ENCODE measurements around the gene NAT16. TPM values are rescaled to one million over a fixed set of nuclear protein-coding genes. Genes with fewer than 3 reads are reported as not detected.

Gene NAT16
- total and polyA plus RNA-seq, 2 of the 4 experiments (the other 2 are of a cell fraction): 0.05 TPM; not detected in 1

DNA sequence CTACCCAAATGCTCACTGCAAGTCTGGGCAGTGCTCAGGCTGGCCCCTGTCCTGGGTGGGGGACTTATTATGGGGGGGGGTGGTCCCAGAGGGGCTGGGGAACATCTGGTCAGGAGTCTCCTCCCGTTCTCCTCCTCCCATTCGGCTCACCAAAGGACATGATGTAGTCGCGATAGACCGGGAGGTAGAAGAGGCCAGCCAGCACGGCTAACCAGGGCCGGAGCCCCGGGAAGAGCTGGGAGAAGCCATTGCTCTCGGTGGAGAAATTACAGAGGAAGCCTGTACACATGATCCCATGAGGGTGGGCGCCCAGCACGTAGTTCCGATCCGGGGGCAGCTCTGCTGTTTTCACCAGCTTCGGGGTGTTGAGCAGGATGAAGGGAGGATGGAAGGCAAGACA, 18.4 kb upstream of the NAT16 start:
- no peak overlapping the region for H3K9ac ChIP-seq (ENCODE audit: low read depth, low read length)
- no peak overlapping the region for H2AK5ac ChIP-seq (ENCODE audit: low read depth, low read length)
- no peak overlapping the region for H3K4ac ChIP-seq (ENCODE audit: low read depth, low read length)
- H2BK15ac ChIP-seq (ENCODE audit: low read depth, low read length): no peak overlapping the region
- H3K18ac ChIP-seq (ENCODE audit: low read depth, low read length): no peak overlapping the region
- H3K79me1 ChIP-seq (ENCODE audit: low read depth in 1 of 2, low read length in 2 of 2): no peaks in the 10 kb centered on the region
- H3K9me1 ChIP-seq (ENCODE audit: insufficient read depth, low read length): no peaks in the 10 kb centered on the region; the same call in 1 of the 2 replicates
- no peak overlapping the region for H2AK9ac ChIP-seq (replicated peaks; ENCODE audit: low read depth, low read length, poor library complexity)
- no peak overlapping the region for H3K14ac ChIP-seq (replicated peaks; ENCODE audit: low read depth, low read length)
- no peak overlapping the region for H3K56ac ChIP-seq (ENCODE audit: extremely low read depth, insufficient read depth, low read length)
- no peak for DNase-seq
- no TSS peak for BruUV-seq (replicated peaks)
- H2AFZ ChIP-seq (replicated peaks; ENCODE audit: low read length, poor library complexity): no peak overlapping the region
- ChIA-PET POLR2A (ENCODE audit: unreplicated experiment) (no interaction called here), CTCF (no interaction called here)
- no peaks in the 10 kb centered on the region for H4K20me1 ChIP-seq (ENCODE audit: insufficient read depth, low read length)
- ATAC-seq (ENCODE audit: low read depth): no peak
- H3K4me3 ChIP-seq (ENCODE audit: insufficient read depth, low read depth, low read length): no peak overlapping the region
- dilution Hi-C loops (cut with HindIII; ENCODE audit: low sequenced_read_pairs, unreplicated experiment) (no loop called here), in situ Hi-C loops (cut with MboI; ENCODE audit: low sequenced_read_pairs) (no loop called here), intact Hi-C loops (cut with micrococcal nuclease) (no loop called here)
- H3K36me3 ChIP-seq (ENCODE audit: control insufficient read depth, insufficient read depth, low read length): no peaks in the 10 kb centered on the region
- no peak overlapping the region for H2BK20ac ChIP-seq (ENCODE audit: low read depth, low read length)
- no peak overlapping the region for H3K23ac ChIP-seq (ENCODE audit: low read depth, low read length)
- no peak for TF ChIP-seq NFE2L2 (IDR thresholded peaks at IDR 0.05; ENCODE audit: low read depth, low read length)
- TF ChIP-seq RFX5 (IDR thresholded peaks at IDR 0.05; ENCODE audit: low read depth, low read length): no peak
- TF ChIP-seq CEBPB (IDR thresholded peaks at IDR 0.05; ENCODE audit: low read depth, low read length): no peak
- TF ChIP-seq, protein P1, sequence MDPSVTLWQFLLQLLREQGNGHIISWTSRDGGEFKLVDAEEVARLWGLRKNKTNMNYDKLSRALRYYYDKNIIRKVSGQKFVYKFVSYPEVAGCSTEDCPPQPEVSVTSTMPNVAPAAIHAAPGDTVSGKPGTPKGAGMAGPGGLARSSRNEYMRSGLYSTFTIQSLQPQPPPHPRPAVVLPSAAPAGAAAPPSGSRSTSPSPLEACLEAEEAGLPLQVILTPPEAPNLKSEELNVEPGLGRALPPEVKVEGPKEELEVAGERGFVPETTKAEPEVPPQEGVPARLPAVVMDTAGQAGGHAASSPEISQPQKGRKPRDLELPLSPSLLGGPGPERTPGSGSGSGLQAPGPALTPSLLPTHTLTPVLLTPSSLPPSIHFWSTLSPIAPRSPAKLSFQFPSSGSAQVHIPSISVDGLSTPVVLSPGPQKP (IDR thresholded peaks at IDR 0.05; ENCODE audit: borderline replicate concordance, low read depth, low read length): no peak
- no peak for TF ChIP-seq SMC3 (IDR thresholded peaks at IDR 0.05; ENCODE audit: low read depth, low read length)
- no peak for TF ChIP-seq MAFK (IDR thresholded peaks at IDR 0.05; ENCODE audit: low read depth, low read length)
- no peak for TF ChIP-seq MXI1 (IDR thresholded peaks at IDR 0.05; ENCODE audit: borderline replicate concordance, low read depth, low read length)
- TF ChIP-seq CHD1 (IDR thresholded peaks at IDR 0.05; ENCODE audit: low read depth, low read length): no peak
- TF ChIP-seq MAZ (IDR thresholded peaks at IDR 0.05; ENCODE audit: borderline replicate concordance, low read depth, low read length): no peak
- TF ChIP-seq, protein P2, sequence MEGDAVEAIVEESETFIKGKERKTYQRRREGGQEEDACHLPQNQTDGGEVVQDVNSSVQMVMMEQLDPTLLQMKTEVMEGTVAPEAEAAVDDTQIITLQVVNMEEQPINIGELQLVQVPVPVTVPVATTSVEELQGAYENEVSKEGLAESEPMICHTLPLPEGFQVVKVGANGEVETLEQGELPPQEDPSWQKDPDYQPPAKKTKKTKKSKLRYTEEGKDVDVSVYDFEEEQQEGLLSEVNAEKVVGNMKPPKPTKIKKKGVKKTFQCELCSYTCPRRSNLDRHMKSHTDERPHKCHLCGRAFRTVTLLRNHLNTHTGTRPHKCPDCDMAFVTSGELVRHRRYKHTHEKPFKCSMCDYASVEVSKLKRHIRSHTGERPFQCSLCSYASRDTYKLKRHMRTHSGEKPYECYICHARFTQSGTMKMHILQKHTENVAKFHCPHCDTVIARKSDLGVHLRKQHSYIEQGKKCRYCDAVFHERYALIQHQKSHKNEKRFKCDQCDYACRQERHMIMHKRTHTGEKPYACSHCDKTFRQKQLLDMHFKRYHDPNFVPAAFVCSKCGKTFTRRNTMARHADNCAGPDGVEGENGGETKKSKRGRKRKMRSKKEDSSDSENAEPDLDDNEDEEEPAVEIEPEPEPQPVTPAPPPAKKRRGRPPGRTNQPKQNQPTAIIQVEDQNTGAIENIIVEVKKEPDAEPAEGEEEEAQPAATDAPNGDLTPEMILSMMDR (conservative IDR thresholded peaks at IDR 0.05; ENCODE audit: low read depth, low read length): no peak
- no peak for TF ChIP-seq FOS (IDR thresholded peaks at IDR 0.05; ENCODE audit: low read depth, low read length)
- TF ChIP-seq POLR2A (IDR thresholded peaks at IDR 0.05; ENCODE audit: low read depth, low read length): no peak
- TF ChIP-seq BHLHE40 (IDR thresholded peaks at IDR 0.05; ENCODE audit: low read depth, low read length): no peak
- TF ChIP-seq RAD21 (IDR thresholded peaks at IDR 0.05; ENCODE audit: low read length): no peak
- TF ChIP-seq, protein P3, sequence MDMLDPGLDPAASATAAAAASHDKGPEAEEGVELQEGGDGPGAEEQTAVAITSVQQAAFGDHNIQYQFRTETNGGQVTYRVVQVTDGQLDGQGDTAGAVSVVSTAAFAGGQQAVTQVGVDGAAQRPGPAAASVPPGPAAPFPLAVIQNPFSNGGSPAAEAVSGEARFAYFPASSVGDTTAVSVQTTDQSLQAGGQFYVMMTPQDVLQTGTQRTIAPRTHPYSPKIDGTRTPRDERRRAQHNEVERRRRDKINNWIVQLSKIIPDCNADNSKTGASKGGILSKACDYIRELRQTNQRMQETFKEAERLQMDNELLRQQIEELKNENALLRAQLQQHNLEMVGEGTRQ (IDR thresholded peaks at IDR 0.05; ENCODE audit: low read depth, low read length): no peak
- TF ChIP-seq RCOR1 (IDR thresholded peaks at IDR 0.05; ENCODE audit: insufficient replicate concordance, low read length): no peak
- 0 out of 2 replicates have a peak, but pooled peaks cover 2% of the 10 kb centered on the region for H3K9me3 ChIP-seq (ENCODE audit: control insufficient read depth, insufficient read depth, low read length)
- no peak overlapping the region for H3K27ac ChIP-seq (ENCODE audit: insufficient read depth, low read length)
- WGBS, 2 experiments (ENCODE audit: extremely low coverage in 2 of 2, insufficient read length in 1 of 2): no CpG with 5 or more reads among the region's 14 CpGs
- H4K5ac ChIP-seq (ENCODE audit: low read depth, low read length): no peak overlapping the region
- H2BK120ac ChIP-seq (ENCODE audit: low read depth, low read length): no peak overlapping the region
- H3K4me2 ChIP-seq (ENCODE audit: low read depth, low read length): no peak overlapping the region
- no peak overlapping the region for H4K91ac ChIP-seq (ENCODE audit: insufficient read depth, low read depth, low read length)
- no peaks in the 10 kb centered on the region for H3K4me1 ChIP-seq (ENCODE audit: control insufficient read depth, insufficient read depth, low read length)
- H3K27me3 ChIP-seq (ENCODE audit: control insufficient read depth, insufficient read depth, low read length): peaks cover 44% of the 10 kb centered on the region
- H4K8ac ChIP-seq (ENCODE audit: low read depth in 2 of 2, low read length in 2 of 2): no peak overlapping the region
- H2BK5ac ChIP-seq (ENCODE audit: low read depth, low read length, poor library complexity, severe bottlenecking): no peak overlapping the region
